Measurements from ENCODE around the gene CNTN5.

The CNTN5 gene

DNA sequence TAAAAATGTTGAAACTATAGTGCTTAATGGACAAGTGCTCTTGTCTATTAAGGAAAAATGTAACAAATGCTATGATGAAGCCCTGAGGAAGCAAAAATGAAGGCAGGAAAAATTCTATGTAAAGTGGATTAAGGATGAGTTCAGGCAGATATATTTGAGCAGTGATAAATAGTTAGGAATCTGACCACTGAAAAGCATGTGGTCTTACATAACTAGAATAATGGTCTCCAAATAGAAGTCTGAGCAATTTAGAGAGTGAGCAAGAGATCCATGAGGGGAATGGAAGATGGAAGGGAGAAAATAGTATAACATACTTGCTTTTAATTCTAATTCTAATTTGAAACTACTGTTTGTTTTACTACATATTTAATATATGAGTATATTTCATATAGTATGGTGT, 1155.7 kb downstream of the CNTN5 start:
- no peak overlapping the region for H3K27ac Mint-ChIP-seq (ENCODE audit: low read depth)
- no peaks in the 10 kb centered on the region for H3K27me3 Mint-ChIP-seq
- DNase-seq (ENCODE audit: low spot score in 2 of 2), result no peak
- no peak for ATAC-seq (replicated peaks; ENCODE audit: extremely low read depth, poor library complexity, severe bottlenecking)
- no peak overlapping the region for H3K4me3 Mint-ChIP-seq
- no peaks in the 10 kb centered on the region for H3K4me1 Mint-ChIP-seq
- H3K36me3 Mint-ChIP-seq (ENCODE audit: insufficient read depth), result no peaks in the 10 kb centered on the region
- H3K9me3 Mint-ChIP-seq, result peaks cover 34% of the 10 kb centered on the region

DNA sequence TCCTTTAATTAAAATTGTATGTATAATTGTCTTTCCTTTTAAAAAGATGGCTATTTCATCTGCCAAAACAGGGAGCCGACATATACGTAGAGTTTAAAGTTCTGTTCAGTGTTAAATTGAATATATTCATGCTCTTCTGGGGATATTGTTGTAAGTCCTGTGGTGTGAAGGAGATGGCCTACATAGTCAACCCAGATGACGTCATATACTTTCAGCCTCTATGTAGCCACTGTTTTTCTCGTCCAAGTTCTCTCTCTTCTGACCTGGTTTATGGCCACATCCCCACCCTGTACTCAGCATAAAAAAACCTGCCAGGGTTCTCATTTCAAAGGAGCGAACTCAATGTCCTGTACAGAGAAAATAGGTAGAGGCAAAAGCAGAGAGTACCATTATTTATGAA, 1156.9 kb downstream of the CNTN5 start:
- Mint-ChIP-seq H3K36me3 (ENCODE audit: insufficient read depth) (no peaks in the 10 kb centered on the region), H3K4me1 (no peaks in the 10 kb centered on the region), H3K27me3 (no peaks in the 10 kb centered on the region), H3K27ac (ENCODE audit: low read depth) (no peak overlapping the region), H3K4me3 (no peak overlapping the region), H3K9me3 (peaks cover 29% of the 10 kb centered on the region)
- ATAC-seq (replicated peaks; ENCODE audit: extremely low read depth, poor library complexity, severe bottlenecking) (no peak), DNase-seq (ENCODE audit: low spot score in 2 of 2) (no peak)

DNA sequence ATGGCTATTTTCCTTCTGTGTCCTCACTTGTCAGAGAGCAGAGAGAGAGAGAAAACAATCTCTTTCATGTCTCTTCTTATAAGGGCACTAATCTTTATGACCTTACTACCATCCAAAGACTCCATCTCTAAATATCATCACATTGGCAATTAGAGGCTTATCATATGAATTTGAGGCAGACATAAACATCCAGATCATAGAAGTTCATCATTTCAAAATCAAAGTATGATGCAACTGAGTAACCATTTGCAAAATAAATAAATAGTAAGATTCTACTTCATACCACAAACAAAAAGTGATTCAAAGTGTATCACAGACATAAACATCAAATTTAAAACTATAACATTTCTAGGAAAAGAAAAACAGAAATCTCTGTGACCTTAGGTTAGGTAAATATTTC, 1161.6 kb downstream of the CNTN5 start:
- peaks cover 19% of the 10 kb centered on the region for H3K9me3 Mint-ChIP-seq
- H3K36me3 Mint-ChIP-seq (ENCODE audit: insufficient read depth), result no peaks in the 10 kb centered on the region

DNA sequence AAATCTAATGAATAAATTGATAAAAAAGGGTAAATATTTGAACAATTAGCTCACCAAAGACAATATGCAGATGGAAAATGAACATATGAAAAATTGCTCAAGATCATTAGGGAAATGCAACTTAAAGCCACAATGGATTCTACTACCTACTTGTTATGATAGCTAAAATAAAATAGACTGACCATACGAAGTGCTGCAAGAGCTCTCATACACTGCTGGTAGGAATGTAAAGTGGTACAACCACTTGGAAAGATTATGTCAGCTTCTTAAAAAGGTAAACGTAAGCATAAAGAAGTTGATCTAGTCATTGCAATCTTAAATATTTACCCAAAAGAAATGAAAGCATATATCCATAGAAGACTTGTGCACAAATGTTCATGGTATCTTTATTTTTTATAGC, 1162.2 kb downstream of the CNTN5 start:
- Mint-ChIP-seq H3K4me1 (no peaks in the 10 kb centered on the region), H3K36me3 (ENCODE audit: insufficient read depth) (no peaks in the 10 kb centered on the region), H3K4me3 (no peak overlapping the region), H3K27me3 (no peaks in the 10 kb centered on the region), H3K27ac (ENCODE audit: low read depth) (no peak overlapping the region), H3K9me3 (peaks cover 18% of the 10 kb centered on the region)
- ATAC-seq (replicated peaks; ENCODE audit: extremely low read depth, poor library complexity, severe bottlenecking), result no peak
- DNase-seq (ENCODE audit: low spot score in 2 of 2), result no peak

More for the DNA sequence above, 1161.6 kb downstream of the CNTN5 start:
- H3K4me1 Mint-ChIP-seq, result no peaks in the 10 kb centered on the region
- DNase-seq (ENCODE audit: low spot score in 2 of 2) (no peak), ATAC-seq (replicated peaks; ENCODE audit: extremely low read depth, poor library complexity, severe bottlenecking) (no peak)
- H3K27me3 Mint-ChIP-seq, result no peaks in the 10 kb centered on the region
- no peak overlapping the region for H3K27ac Mint-ChIP-seq (ENCODE audit: low read depth)
- no peak overlapping the region for H3K4me3 Mint-ChIP-seq

DNA sequence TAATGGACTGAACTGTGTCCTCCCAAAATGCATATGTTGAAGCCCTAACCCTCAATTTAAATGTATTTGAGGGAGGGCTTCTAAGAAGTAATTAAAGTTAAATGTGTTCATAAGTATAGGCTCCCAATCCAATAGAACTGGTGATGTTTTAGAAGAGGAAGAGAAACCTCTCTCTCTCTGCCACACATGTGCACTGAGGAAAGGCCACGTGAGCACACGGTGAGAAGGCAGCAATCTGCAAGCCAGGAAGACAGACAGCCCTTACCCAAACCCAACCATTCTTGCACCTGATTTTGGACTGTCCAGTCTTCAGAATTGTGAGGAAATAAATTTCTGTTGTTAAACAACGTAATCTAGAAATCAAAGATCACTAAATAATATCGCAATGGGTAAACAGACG, 1164.8 kb downstream of the CNTN5 start:
- Mint-ChIP-seq H3K27ac (ENCODE audit: low read depth) (no peak overlapping the region), H3K4me1 (no peaks in the 10 kb centered on the region), H3K4me3 (no peak overlapping the region), H3K36me3 (ENCODE audit: insufficient read depth) (no peaks in the 10 kb centered on the region), H3K9me3 (peaks cover 20% of the 10 kb centered on the region), H3K27me3 (no peaks in the 10 kb centered on the region)
- ATAC-seq (replicated peaks; ENCODE audit: extremely low read depth, poor library complexity, severe bottlenecking), result no peak
- no peak for DNase-seq (ENCODE audit: low spot score in 2 of 2)

DNA sequence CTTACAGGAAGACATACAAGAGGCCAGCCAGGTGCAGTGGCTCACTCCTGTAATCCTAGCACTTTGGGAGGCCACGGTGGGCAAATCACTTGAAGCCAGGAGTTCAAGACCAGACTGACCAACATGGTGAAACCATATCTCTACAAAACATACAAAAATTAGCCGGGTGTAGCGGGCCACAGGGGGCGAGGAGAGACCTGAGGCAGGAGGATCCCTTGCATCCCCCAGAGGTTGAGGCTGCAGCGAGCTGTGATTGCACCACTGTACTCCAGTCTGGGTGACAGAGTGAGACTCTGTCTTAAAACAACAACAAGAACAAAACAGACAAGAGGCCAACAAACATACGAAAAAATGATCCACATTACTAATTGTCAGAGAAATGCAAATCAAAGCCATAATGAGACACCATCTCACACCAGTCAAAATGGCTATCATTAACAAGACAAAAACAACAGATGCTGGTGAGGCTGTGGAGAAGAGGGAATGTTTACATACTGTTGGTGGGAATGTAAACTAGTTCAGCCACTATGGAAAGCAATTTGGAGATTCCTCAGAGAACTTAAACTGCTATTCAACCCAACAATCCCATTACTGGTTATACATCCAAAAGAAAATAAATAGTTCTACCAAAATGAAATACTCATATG, 1167.5 kb downstream of the CNTN5 start:
- Mint-ChIP-seq H3K27me3 (no peaks in the 10 kb centered on the region), H3K4me1 (no peaks in the 10 kb centered on the region), H3K4me3 (no peak overlapping the region), H3K27ac (ENCODE audit: low read depth) (no peak overlapping the region), H3K9me3 (peaks cover 24% of the 10 kb centered on the region), H3K36me3 (ENCODE audit: insufficient read depth) (no peaks in the 10 kb centered on the region)
- no peak for DNase-seq (ENCODE audit: low spot score in 2 of 2)
- ATAC-seq (replicated peaks; ENCODE audit: extremely low read depth, poor library complexity, severe bottlenecking), result no peak

- no peaks in the 10 kb centered on the region for H3K36me3 Mint-ChIP-seq (ENCODE audit: insufficient read depth)
- no peak for ATAC-seq (replicated peaks; ENCODE audit: extremely low read depth, poor library complexity, severe bottlenecking)
- peaks cover 26% of the 10 kb centered on the region for H3K9me3 Mint-ChIP-seq
- no peaks in the 10 kb centered on the region for H3K4me1 Mint-ChIP-seq
- no peak overlapping the region for H3K27ac Mint-ChIP-seq (ENCODE audit: low read depth)
- no peak for DNase-seq (ENCODE audit: low spot score in 2 of 2)
- H3K4me3 Mint-ChIP-seq, result no peak overlapping the region
- no peaks in the 10 kb centered on the region for H3K27me3 Mint-ChIP-seq
Measured at GRCh38 chr11:100190395-100190794, 1169.6 kb downstream of the CNTN5 start.

DNA sequence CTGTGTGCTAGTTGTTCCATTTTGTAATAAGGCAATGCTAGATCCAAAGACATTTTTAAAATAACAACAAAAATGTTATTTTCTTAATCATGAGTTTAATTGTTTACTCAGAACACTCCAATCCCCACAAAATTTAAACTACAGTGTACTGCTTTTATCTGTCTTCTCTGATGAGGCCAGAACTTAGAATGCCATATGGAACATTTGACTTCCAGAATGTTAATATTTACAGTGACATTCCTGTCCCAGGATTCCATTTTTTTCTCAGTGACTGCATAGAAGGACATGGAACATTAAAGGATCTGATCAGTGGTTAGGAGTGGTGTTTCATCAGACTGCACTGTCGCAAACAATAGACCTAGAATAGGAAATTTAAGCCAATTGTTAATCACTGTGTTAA, 1171.4 kb downstream of the CNTN5 start:
- no peaks in the 10 kb centered on the region for H3K27me3 Mint-ChIP-seq
- H3K4me3 Mint-ChIP-seq, result no peak overlapping the region
- no peaks in the 10 kb centered on the region for H3K36me3 Mint-ChIP-seq (ENCODE audit: insufficient read depth)

GRCh38 chr11:100203789-100204188, 1183.0 kb downstream of the CNTN5 start:
- H3K27ac Mint-ChIP-seq (ENCODE audit: low read depth), result no peak overlapping the region
- no peaks in the 10 kb centered on the region for H3K4me1 Mint-ChIP-seq
- no peaks in the 10 kb centered on the region for H3K27me3 Mint-ChIP-seq
- H3K9me3 Mint-ChIP-seq, result peaks cover 22% of the 10 kb centered on the region
- DNase-seq (ENCODE audit: low spot score in 2 of 2) (no peak), ATAC-seq (replicated peaks; ENCODE audit: extremely low read depth, poor library complexity, severe bottlenecking) (no peak)
- H3K4me3 Mint-ChIP-seq, result no peak overlapping the region
- no peaks in the 10 kb centered on the region for H3K36me3 Mint-ChIP-seq (ENCODE audit: insufficient read depth)

More for the DNA sequence above, 1171.4 kb downstream of the CNTN5 start:
- DNase-seq (ENCODE audit: low spot score in 2 of 2) (no peak), ATAC-seq (replicated peaks; ENCODE audit: extremely low read depth, poor library complexity, severe bottlenecking) (no peak)
- H3K4me1 Mint-ChIP-seq, result no peaks in the 10 kb centered on the region
- H3K27ac Mint-ChIP-seq (ENCODE audit: low read depth), result no peak overlapping the region
- peaks cover 35% of the 10 kb centered on the region for H3K9me3 Mint-ChIP-seq

- no peak for ATAC-seq (replicated peaks; ENCODE audit: extremely low read depth, poor library complexity, severe bottlenecking)
Measured at GRCh38 chr11:100205926-100206325, 1185.2 kb downstream of the CNTN5 start.

GRCh38 chr11:100208207-100208606, 1187.5 kb downstream of the CNTN5 start:
- no peak for DNase-seq (ENCODE audit: low spot score in 2 of 2)
- Mint-ChIP-seq H3K4me3 (no peak overlapping the region), H3K4me1 (no peaks in the 10 kb centered on the region), H3K27ac (ENCODE audit: low read depth) (no peak overlapping the region), H3K36me3 (ENCODE audit: insufficient read depth) (no peaks in the 10 kb centered on the region), H3K9me3 (peaks cover 20% of the 10 kb centered on the region), H3K27me3 (no peaks in the 10 kb centered on the region)
- ATAC-seq (replicated peaks; ENCODE audit: extremely low read depth, poor library complexity, severe bottlenecking), result no peak

More at GRCh38 chr11:100205926-100206325, 1185.2 kb downstream of the CNTN5 start:
- Mint-ChIP-seq H3K36me3 (ENCODE audit: insufficient read depth) (no peaks in the 10 kb centered on the region), H3K4me1 (no peaks in the 10 kb centered on the region), H3K27me3 (no peaks in the 10 kb centered on the region), H3K9me3 (peaks cover 23% of the 10 kb centered on the region), H3K27ac (ENCODE audit: low read depth) (no peak overlapping the region), H3K4me3 (no peak overlapping the region)
- no peak for DNase-seq (ENCODE audit: low spot score in 2 of 2)

- Mint-ChIP-seq H3K9me3 (peaks cover 9% of the 10 kb centered on the region), H3K4me1 (no peaks in the 10 kb centered on the region), H3K4me3 (no peak overlapping the region)
Measured at GRCh38 chr11:100214791-100215190, 1194.0 kb downstream of the CNTN5 start.

DNA sequence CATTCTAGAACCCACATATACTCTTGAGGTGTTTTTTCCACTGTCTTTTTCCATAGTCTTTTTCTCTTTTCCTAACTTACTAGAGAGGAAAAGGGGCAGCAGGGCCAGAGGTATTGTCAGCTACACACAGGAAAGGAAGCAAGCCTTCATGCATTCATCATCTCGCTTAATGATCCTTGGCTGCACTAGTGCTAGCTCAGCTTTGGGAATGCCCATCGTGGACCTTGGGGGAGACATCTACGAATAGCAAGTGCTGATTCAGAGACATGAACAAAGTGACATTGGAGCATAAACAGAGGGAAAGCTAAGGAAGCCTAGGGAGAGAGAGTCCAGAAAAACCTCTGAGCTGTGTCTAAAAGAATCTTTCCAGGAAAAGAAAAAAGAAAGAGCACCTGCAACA, 1200.1 kb downstream of the CNTN5 start:
- Mint-ChIP-seq H3K4me3 (no peak overlapping the region), H3K27ac (ENCODE audit: low read depth) (no peak overlapping the region), H3K27me3 (no peaks in the 10 kb centered on the region), H3K9me3 (peaks cover 12% of the 10 kb centered on the region), H3K36me3 (ENCODE audit: insufficient read depth) (no peaks in the 10 kb centered on the region), H3K4me1 (no peaks in the 10 kb centered on the region)
- DNase-seq (ENCODE audit: low spot score in 2 of 2), result no peak
- ATAC-seq (replicated peaks; ENCODE audit: extremely low read depth, poor library complexity, severe bottlenecking), result no peak

More at GRCh38 chr11:100214791-100215190, 1194.0 kb downstream of the CNTN5 start:
- DNase-seq (ENCODE audit: low spot score in 2 of 2), result no peak
- Mint-ChIP-seq H3K27ac (ENCODE audit: low read depth) (no peak overlapping the region), H3K27me3 (no peaks in the 10 kb centered on the region), H3K36me3 (ENCODE audit: insufficient read depth) (no peaks in the 10 kb centered on the region)
- ATAC-seq (replicated peaks; ENCODE audit: extremely low read depth, poor library complexity, severe bottlenecking), result no peak

Data from central memory CD8-positive, alpha-beta T cell (primary cell).